Midbrain (tissue), 1 donor: ENCODE measurements around the gene GRID1.
A peak's percentile ranks its signal among the peaks of the same experiment; 100 is the strongest.

Experiments
- DNase-seq: peaks from one replicate; lab custom pipeline; 2025; lab: John Stamatoyannopoulos, UW

The GRID1 gene

GRCh38 chr10:86353506-86354485 lies 12.8 kb downstream of the GRID1 start:
- DNase-seq, result no peak

GRCh38 chr10:86350897-86351296 lies 15.7 kb downstream of the GRID1 start:
- DNase-seq, result no peak

GRCh38 chr10:86349940-86350630 lies 16.5 kb downstream of the GRID1 start:
- DNase-seq, result no peak

- peak; percentile 15 for DNase-seq
Observed at GRCh38 chr10:86349474-86349873, 17.1 kb downstream of the GRID1 start.

GRCh38 chr10:86348321-86349210 lies 18.0 kb downstream of the GRID1 start:
- peak; percentile 56 for DNase-seq

- no peak for DNase-seq
Observed at GRCh38 chr10:86347856-86348255, 18.7 kb downstream of the GRID1 start.

- DNase-seq, result no peak
Observed at GRCh38 chr10:86346799-86347665, 19.6 kb downstream of the GRID1 start.

GRCh38 chr10:86345859-86346798 lies 20.5 kb downstream of the GRID1 start:
- no peak for DNase-seq

- DNase-seq, result no peak
Observed at GRCh38 chr10:86345296-86345858, 21.2 kb downstream of the GRID1 start.

GRCh38 chr10:86344714-86345161 lies 21.9 kb downstream of the GRID1 start:
- DNase-seq, result no peak

- DNase-seq, result no peak
Observed at GRCh38 chr10:86344281-86344680, 22.3 kb downstream of the GRID1 start.

GRCh38 chr10:86343761-86344160 lies 22.8 kb downstream of the GRID1 start:
- no peak for DNase-seq

GRCh38 chr10:86342111-86342863 lies 24.3 kb downstream of the GRID1 start:
- no peak for DNase-seq

- DNase-seq, result no peak
Observed at GRCh38 chr10:86341361-86341811, 25.2 kb downstream of the GRID1 start.

- no peak for DNase-seq
Observed at GRCh38 chr10:86340991-86341260, 25.7 kb downstream of the GRID1 start.

GRCh38 chr10:86340176-86340990 lies 26.2 kb downstream of the GRID1 start:
- no peak for DNase-seq

- no peak for DNase-seq
Observed at GRCh38 chr10:86339226-86339865, 27.2 kb downstream of the GRID1 start.
